H1 (cell line): Measurements from ENCODE around the gene BCL11A. TPM values are rescaled to one million over a fixed set of nuclear protein-coding genes. Genes with fewer than 3 reads are reported as not detected.

ENCODE experiments used
- ATF2 ChIP-seq: IDR thresholded peaks from 2 replicates; pipeline ENCODE4 v1.6.1; 2012; ENCODE audit warnings: low read length, inconsistent platforms
- CHD1 ChIP-seq: IDR thresholded peaks from 2 replicates; pipeline ENCODE4 v1.6.1; 2012; ENCODE audit warnings: low read depth, low read length, improper control_type of control experiment
- KDM1A ChIP-seq: fragments of 200-600, 300-600 bp; sonication (generic); IDR thresholded peaks from 2 replicates; pipeline ENCODE4 v1.7.1; 2016; ENCODE audit warnings: mild to moderate bottlenecking, low read length, borderline replicate concordance
- POLR2AphosphoS5 ChIP-seq: IDR thresholded peaks from 2 replicates; pipeline ENCODE4 v1.6.1; 2011; ENCODE audit warnings: low read depth, low read length
- SAP30 ChIP-seq: fragments of 300-600 bp; sonication (generic); IDR thresholded peaks from 2 replicates; pipeline ENCODE4 v1.7.1; 2012; ENCODE audit warnings: low read length, moderate library complexity, mild to moderate bottlenecking, inconsistent platforms; ENCODE audit not compliant: insufficient read depth, insufficient replicate concordance
- TAF7 ChIP-seq: optimal IDR thresholded peaks from 2 replicates; pipeline ENCODE3; 2011; ENCODE audit warnings: low read depth, mild to moderate bottlenecking, inconsistent platforms, low read length, moderate library complexity, borderline replicate concordance
- YY1 ChIP-seq: IDR thresholded peaks from 2 replicates; pipeline ENCODE4 v1.6.1; 2011; ENCODE audit warnings: low read depth, mild to moderate bottlenecking, low read length
- polyA plus RNA-seq, 7 experiments: library from polyadenylated mRNA; depleted of rRNA in 3 of 7; stranded (reverse) in 5 of 7; unstranded in 2 of 7; fragments of >200 nt in 5 of 7; fragments of 200-250 nt in 2 of 7; gene quantifications; 1 replicate in 5 of 7; 2 replicates in 1 of 7; 4 replicates in 1 of 7; pipeline versions ENCODE4 v1.2.1 to v1.2.3, GENCODE V29; 2011 to 2013; ENCODE audit warnings: missing spikeins in 2 of 7, mixed read lengths in 2 of 7
- total RNA-seq: library from RNA; stranded (reverse); fragmentation: NEBNext Ultra II Directional; extraction: Animal tissue kit (Norgen Biotek cat#: 25700); gene quantifications from 2 replicates; pipeline ENCODE4 v1.2.1, GENCODE V29; 2021

BCL11A gene
- total and polyA plus RNA-seq, 2 of the 8 experiments (the other 6 are each of a cell fraction or from before 2014, with no cell fraction given): 11.9 to 59.3 TPM

- no peak for TF ChIP-seq ATF2
- no peak for TF ChIP-seq TAF7
- no peak for TF ChIP-seq SAP30
- TF ChIP-seq KDM1A: no peak
- TF ChIP-seq POLR2AphosphoS5: no peak
- no peak for TF ChIP-seq YY1
- TF ChIP-seq CHD1: no peak
Measured at GRCh38 chr2:60528281-60529020, 25.0 kb downstream of the BCL11A start (continued).
